Measurements from ENCODE around the gene LONRF2. TPM values are rescaled to one million over a fixed set of nuclear protein-coding genes. Genes with fewer than 3 reads are reported as not detected.

LONRF2 gene
- total and polyA plus RNA-seq, 2 experiments from 2014 or later: 0.69 to 1.9 TPM

- no peaks in the 10 kb centered on the region for H4K20me1 ChIP-seq (ENCODE audit: insufficient read depth, poor library complexity, severe bottlenecking)
- H3K4me2 ChIP-seq: no peak overlapping the region
- H3K36me3 ChIP-seq (replicated peaks; ENCODE audit: insufficient read depth, low read depth): no peaks in the 10 kb centered on the region
- no peak for DNase-seq (ENCODE audit: low spot score)
- peaks cover 10% of the 10 kb centered on the region for H3K4me1 ChIP-seq (ENCODE audit: insufficient read depth)
- H2AFZ ChIP-seq: no peak overlapping the region
- H3K9me2 ChIP-seq (replicated peaks; ENCODE audit: insufficient read depth): no peaks in the 10 kb centered on the region
- TF ChIP-seq EZH2phosphoT487 (IDR thresholded peaks at IDR 0.05; ENCODE audit: low read depth, severe bottlenecking, unreplicated experiment) (no peak), CTCF (IDR thresholded peaks at IDR 0.05; ENCODE audit: poor library complexity) (no peak), EZH2 (IDR thresholded peaks at IDR 0.05; ENCODE audit: borderline replicate concordance) (no peak)
- H3K27me3 ChIP-seq: no peaks in the 10 kb centered on the region
- H3K4me3 ChIP-seq: no peak overlapping the region
- 80% methylated on average over 3 of the region's 3 CpGs for WGBS (ENCODE audit: low lambda C conversion rate, missing lambda C conversion rate)
- H3K79me2 ChIP-seq: no peaks in the 10 kb centered on the region
- H3K27ac ChIP-seq: peak overlapping the region; percentile 8
- no peaks in the 10 kb centered on the region for H3K9me3 ChIP-seq (ENCODE audit: low read depth)
Observed at GRCh38 chr2:100286318-100286717, 36.0 kb downstream of the LONRF2 start.

GRCh38 chr2:100285691-100286090 is 36.6 kb downstream of the LONRF2 start:
- H3K27ac ChIP-seq: peak overlapping the region; percentile 8
- WGBS (ENCODE audit: low lambda C conversion rate, missing lambda C conversion rate): 53% methylated on average over 6 of the region's 6 CpGs
- TF ChIP-seq EZH2 (IDR thresholded peaks at IDR 0.05; ENCODE audit: borderline replicate concordance): no peak
- no peak for TF ChIP-seq CTCF (IDR thresholded peaks at IDR 0.05; ENCODE audit: poor library complexity)
- TF ChIP-seq EZH2phosphoT487 (IDR thresholded peaks at IDR 0.05; ENCODE audit: low read depth, severe bottlenecking, unreplicated experiment): no peak

DNA sequence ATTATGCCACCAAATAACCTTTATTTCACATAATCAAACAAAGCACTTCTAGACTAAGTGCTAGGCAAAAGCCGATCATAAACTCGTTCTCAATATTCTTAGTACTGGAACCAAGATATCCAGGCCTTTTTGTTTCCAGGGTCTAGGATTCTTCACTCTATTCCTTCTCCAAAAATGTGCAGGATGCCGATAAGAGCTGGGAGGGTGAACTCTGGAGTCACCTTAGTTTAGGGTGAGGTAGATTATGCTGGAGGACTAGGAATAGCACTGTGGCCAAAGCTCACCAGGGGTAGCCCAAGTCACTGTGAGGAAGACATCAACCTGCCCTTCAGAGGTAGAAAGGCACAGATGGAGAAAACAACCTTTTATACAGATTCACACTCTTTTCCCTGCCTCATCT is 37.3 kb downstream of the LONRF2 start:
- H3K4me2 ChIP-seq: no peak overlapping the region
- WGBS (ENCODE audit: low lambda C conversion rate, missing lambda C conversion rate): 33% methylated on average over 3 of the region's 3 CpGs
- no peaks in the 10 kb centered on the region for H3K9me2 ChIP-seq (replicated peaks; ENCODE audit: insufficient read depth)
- no peaks in the 10 kb centered on the region for H3K36me3 ChIP-seq (replicated peaks; ENCODE audit: insufficient read depth, low read depth)
- H2AFZ ChIP-seq: no peak overlapping the region
- no peaks in the 10 kb centered on the region for H3K27me3 ChIP-seq
- no peak overlapping the region for H3K27ac ChIP-seq
- no peak for DNase-seq (ENCODE audit: low spot score)
- no peaks in the 10 kb centered on the region for H3K9me3 ChIP-seq (ENCODE audit: low read depth)
- TF ChIP-seq EZH2phosphoT487 (IDR thresholded peaks at IDR 0.05; ENCODE audit: low read depth, severe bottlenecking, unreplicated experiment): no peak
- H3K79me2 ChIP-seq: no peaks in the 10 kb centered on the region
- no peak overlapping the region for H3K4me3 ChIP-seq
- H4K20me1 ChIP-seq (ENCODE audit: insufficient read depth, poor library complexity, severe bottlenecking): no peaks in the 10 kb centered on the region
- no peaks in the 10 kb centered on the region for H3K4me1 ChIP-seq (ENCODE audit: insufficient read depth)

More at GRCh38 chr2:100285691-100286090, 36.6 kb downstream of the LONRF2 start:
- H4K20me1 ChIP-seq (ENCODE audit: insufficient read depth, poor library complexity, severe bottlenecking): no peaks in the 10 kb centered on the region
- no peaks in the 10 kb centered on the region for H3K36me3 ChIP-seq (replicated peaks; ENCODE audit: insufficient read depth, low read depth)
- no peak overlapping the region for H3K4me2 ChIP-seq
- no peaks in the 10 kb centered on the region for H3K9me3 ChIP-seq (ENCODE audit: low read depth)
- no peak overlapping the region for H2AFZ ChIP-seq
- H3K4me1 ChIP-seq (ENCODE audit: insufficient read depth): peaks cover 6% of the 10 kb centered on the region
- no peak for DNase-seq (ENCODE audit: low spot score)
- H3K4me3 ChIP-seq: no peak overlapping the region
- no peaks in the 10 kb centered on the region for H3K27me3 ChIP-seq
- H3K79me2 ChIP-seq: no peaks in the 10 kb centered on the region
- H3K9me2 ChIP-seq (replicated peaks; ENCODE audit: insufficient read depth): no peaks in the 10 kb centered on the region

GRCh38 chr2:100283724-100284501 is 38.4 kb downstream of the LONRF2 start:
- no peak overlapping the region for H3K4me3 ChIP-seq
- TF ChIP-seq EZH2 (IDR thresholded peaks at IDR 0.05; ENCODE audit: borderline replicate concordance) (no peak), EZH2phosphoT487 (IDR thresholded peaks at IDR 0.05; ENCODE audit: low read depth, severe bottlenecking, unreplicated experiment) (no peak), CTCF (IDR thresholded peaks at IDR 0.05; ENCODE audit: poor library complexity) (no peak)
- no peak overlapping the region for H2AFZ ChIP-seq
- no peaks in the 10 kb centered on the region for H3K9me2 ChIP-seq (replicated peaks; ENCODE audit: insufficient read depth)
- no peak overlapping the region for H3K27ac ChIP-seq
- H3K79me2 ChIP-seq: no peaks in the 10 kb centered on the region
- no peaks in the 10 kb centered on the region for H3K9me3 ChIP-seq (ENCODE audit: low read depth)
- no peaks in the 10 kb centered on the region for H3K4me1 ChIP-seq (ENCODE audit: insufficient read depth)
- DNase-seq (ENCODE audit: low spot score): no peak
- no peaks in the 10 kb centered on the region for H3K36me3 ChIP-seq (replicated peaks; ENCODE audit: insufficient read depth, low read depth)
- H4K20me1 ChIP-seq (ENCODE audit: insufficient read depth, poor library complexity, severe bottlenecking): no peaks in the 10 kb centered on the region
- 93% methylated on average over 20 of the region's 20 CpGs for WGBS (ENCODE audit: low lambda C conversion rate, missing lambda C conversion rate)
- H3K4me2 ChIP-seq: no peak overlapping the region
- H3K27me3 ChIP-seq: no peaks in the 10 kb centered on the region

Data from hepatocyte (in vitro differentiated cells).